K562 (cell line): Measurements from ENCODE around the gene GART. TPM values are rescaled to one million over a fixed set of nuclear protein-coding genes. Genes with fewer than 3 reads are reported as not detected.
A peak's percentile ranks its signal among the peaks of the same experiment; 100 is the strongest.

ENCODE experiments used
- ATAC-seq: fragments of 200-7000 bp; cut with Tn5 transposase; 3 replicates; pipeline ENCODE4 v1.9.1; 2020; ENCODE audit warnings: moderate library complexity
- BruUV-seq: library from RNA; stranded (reverse); fragments of 400-500 nt; replicated peaks from 2 replicates; lab custom pipeline; 2021; lab: Mats Ljungman, UMichigan
- CTCF ChIA-PET: fragments of 300-600 bp; formaldehyde crosslinking; extraction: SDS; loops from one replicate; lab custom pipeline; 2021; ENCODE audit warnings: low intra/inter-chr PET ratio; lab: Yijun Ruan, JAX
- POLR2A ChIA-PET: fragments of 300-600, 350-650 bp; sonication (Branson Sonifier 250); formaldehyde crosslinking; extraction: SDS; loops from one replicate; lab custom pipeline; 2021; ENCODE audit warnings: antibody characterized with exemption, inconsistent platforms; lab: Yijun Ruan, JAX
- DNase-seq, 4 experiments: peaks; one replicate each; pipeline versions ENCODE4 v3.0.0 to v3.0.0-alpha.2; 2011 to 2018; ENCODE audit warnings: low spot score in 3 of 4, mixed read lengths in 3 of 4; ENCODE audit errors: extremely low read depth in 1 of 4
- FAIRE-seq: peaks from 2 replicates; lab custom pipeline; 2011; peaks lifted over from hg19 to GRCh38; lab: Jason Lieb, UNC
- H2AFZ ChIP-seq: 2 replicates; pipeline ENCODE4 v1.6.0; 2011; ENCODE audit warnings: low read depth, low read length, control low read depth, inconsistent platforms
- H3K27ac ChIP-seq: fragments of 200-600 bp; 3 replicates; pipeline ENCODE4 v1.8.0; 2011; ENCODE audit warnings: low read depth, mild to moderate bottlenecking, control low read depth, inconsistent platforms, low read length, moderate library complexity, mixed read lengths; ENCODE audit errors: extremely low read depth
- H3K27me3 ChIP-seq, 2 experiments: fragments of 300-600 bp in 1 of 2; 2 replicates in 1 of 2; 3 replicates in 1 of 2; pipeline versions ENCODE4 v1.6.0 to v1.8.0; 2011; ENCODE audit warnings: inconsistent platforms in 2 of 2, low read length in 2 of 2, mild to moderate bottlenecking in 1 of 2, mixed read lengths in 1 of 2, moderate library complexity in 1 of 2; ENCODE audit not compliant: control insufficient read depth in 2 of 2, insufficient read depth in 2 of 2
- H3K36me3 ChIP-seq: fragments of 300-600 bp; 3 replicates; pipeline ENCODE4 v1.8.0; 2011; ENCODE audit warnings: mild to moderate bottlenecking, low read length, inconsistent platforms; ENCODE audit not compliant: control insufficient read depth, insufficient read depth
- H3K4me1 ChIP-seq, 2 experiments: fragments of 200-600 bp in 1 of 2; replicated peaks in 1 of 2; 2 replicates in 1 of 2; 3 replicates in 1 of 2; pipeline versions ENCODE4 v1.5.1 to v1.8.0; 2011; ENCODE audit warnings: inconsistent platforms in 2 of 2, low read length in 2 of 2, mild to moderate bottlenecking in 1 of 2, mixed read lengths in 1 of 2, moderate library complexity in 1 of 2; ENCODE audit not compliant: control insufficient read depth in 2 of 2, insufficient read depth in 2 of 2
- H3K4me2 ChIP-seq: 2 replicates; pipeline ENCODE4 v1.6.1; 2011; ENCODE audit warnings: low read length, control low read depth, inconsistent platforms, mixed read lengths; ENCODE audit not compliant: insufficient read depth
- H3K4me3 ChIP-seq: fragments of 200-600 bp; sonication (generic), shearing (Covaris generic); 2 replicates; pipeline ENCODE4 v1.5.1; 2016; ENCODE audit warnings: control low read depth, inconsistent platforms
- H3K79me2 ChIP-seq: fragments of 200-600 bp; 3 replicates; pipeline ENCODE4 v1.8.0; 2011; ENCODE audit warnings: low read length, inconsistent platforms; ENCODE audit not compliant: control insufficient read depth, insufficient read depth
- H3K9ac ChIP-seq, 2 experiments: 2 replicates each; pipeline versions ENCODE4 v1.6.0 to v1.6.1; 2011; ENCODE audit warnings: low read depth in 2 of 2, low read length in 2 of 2, control low read depth in 1 of 2, inconsistent platforms in 1 of 2, mild to moderate bottlenecking in 1 of 2, mixed read lengths in 1 of 2; ENCODE audit not compliant: insufficient read depth in 1 of 2
- H3K9me1 ChIP-seq: one replicate; pipeline ENCODE4 v1.6.0; 2011; ENCODE audit warnings: inconsistent platforms, mild to moderate bottlenecking, low read length, moderate library complexity; ENCODE audit not compliant: control insufficient read depth, insufficient read depth
- H3K9me3 ChIP-seq: replicated peaks from 2 replicates; pipeline ENCODE4 v1.5.1; 2011; ENCODE audit warnings: low read depth, low read length, inconsistent platforms; ENCODE audit not compliant: control insufficient read depth, insufficient read depth
- H4K20me1 ChIP-seq: replicated peaks from 2 replicates; pipeline ENCODE4 v1.6.1; 2011; ENCODE audit warnings: low read length, inconsistent platforms, mixed read lengths; ENCODE audit not compliant: control insufficient read depth, insufficient read depth
- ARID3B ChIP-seq: fragments of 250-450 bp; sonication (Bioruptor Pico); IDR thresholded peaks from 2 replicates; pipeline ENCODE4 v1.4.0; 2020; ENCODE audit warnings: borderline replicate concordance
- BCL6 ChIP-seq: fragments of 250-450 bp; sonication (Bioruptor Pico); IDR thresholded peaks from 2 replicates; pipeline ENCODE4 v1.4.0; 2020
- CBX5 ChIP-seq: IDR thresholded peaks from 2 replicates; pipeline ENCODE4 v1.6.1; 2014; ENCODE audit warnings: low read depth, borderline replicate concordance
- ETS2 ChIP-seq: IDR thresholded peaks from 2 replicates; pipeline ENCODE4 v1.6.1; 2016; ENCODE audit warnings: borderline replicate concordance, missing genetic modification characterization, mild to moderate bottlenecking, moderate library complexity, missing compliant biosample characterization; ENCODE audit not compliant: poor library complexity, severe bottlenecking
- FOXA3 ChIP-seq, 2 experiments: fragments of 450-650 bp in 1 of 2; sonication (generic) in 1 of 2; formaldehyde crosslinking; IDR thresholded peaks in 1 of 2; conservative IDR thresholded peaks in 1 of 2; 2 replicates each; pipeline versions ENCODE4 v1.4.0 to v1.8.0; 2020 to 2022; ENCODE audit warnings: mild to moderate bottlenecking in 2 of 2, missing genetic modification reagents in 1 of 2
- FOXJ2 ChIP-seq: fragments of 200-800 bp; sonication (Bioruptor generic); IDR thresholded peaks from 2 replicates; pipeline ENCODE4 v1.6.1; 2016; ENCODE audit warnings: missing genetic modification characterization, missing compliant biosample characterization
- FOXK2 ChIP-seq, 2 experiments: fragments of 450-650 bp; IDR thresholded peaks in 1 of 2; conservative IDR thresholded peaks in 1 of 2; 2 replicates each; pipeline ENCODE4 v1.6.1; 2016; ENCODE audit warnings: low read depth in 2 of 2, mild to moderate bottlenecking in 1 of 2
- GATA2 ChIP-seq: sonication (generic); formaldehyde crosslinking; IDR thresholded peaks from 2 replicates; pipeline ENCODE4 v1.4.0; 2020; ENCODE audit warnings: mild to moderate bottlenecking, missing genetic modification reagents
- ILK ChIP-seq: fragments of 450-650 bp; IDR thresholded peaks from 2 replicates; pipeline ENCODE4 v1.6.1; 2016; ENCODE audit warnings: missing genetic modification characterization, low read depth, mild to moderate bottlenecking, missing compliant biosample characterization, moderate library complexity, borderline replicate concordance
- JUND ChIP-seq, 2 experiments: IDR thresholded peaks; 2 replicates in 1 of 2; 3 replicates in 1 of 2; pipeline ENCODE4 v1.6.1; 2011; ENCODE audit warnings: borderline replicate concordance in 2 of 2, low read depth in 2 of 2, low read length in 2 of 2, improper control_type of control experiment in 1 of 2, missing biosample characterization in 1 of 2, missing genetic modification characterization in 1 of 2, missing genetic modification reagents in 1 of 2
- MEIS2 ChIP-seq: fragments of 450-650 bp; IDR thresholded peaks from 2 replicates; pipeline ENCODE4 v1.6.1; 2014; ENCODE audit warnings: mild to moderate bottlenecking; ENCODE audit not compliant: partially characterized antibody
- RNF2 ChIP-seq: sonication (generic); IDR thresholded peaks from 2 replicates; pipeline ENCODE4 v1.6.1; 2016
- SOX6 ChIP-seq: fragments of 450-650 bp; IDR thresholded peaks from 2 replicates; pipeline ENCODE4 v1.6.1; 2014; ENCODE audit warnings: mild to moderate bottlenecking
- SRSF1 ChIP-seq: fragments of 200-400 bp; formaldehyde crosslinking; IDR thresholded peaks from 2 replicates; pipeline ENCODE4 v1.6.1; 2017; ENCODE audit warnings: mild to moderate bottlenecking, low read depth, low read length, moderate library complexity
- TCF3 ChIP-seq: sonication (generic); formaldehyde crosslinking; IDR thresholded peaks from 2 replicates; pipeline ENCODE4 v1.4.0; 2020; ENCODE audit warnings: mild to moderate bottlenecking, missing genetic modification reagents
- ZNF592 ChIP-seq: fragments of 450-650 bp; IDR thresholded peaks from 2 replicates; pipeline ENCODE4 v1.6.1; 2017; ENCODE audit warnings: antibody characterized with exemption, mild to moderate bottlenecking
- WGBS: fragments of 100-300 bp; shearing (Covaris generic); methylation state at CpG from one replicate; pipeline ENCODE4 v1.1.6; 2016; ENCODE audit warnings: low coverage, mixed read lengths; ENCODE audit not compliant: insufficient coverage; ENCODE audit errors: missing lambda C conversion rate; 5-methylcytosine and 5-hydroxymethylcytosine counted together
- in situ Hi-C: fragments of 300-500 bp; cut with MboI; formaldehyde crosslinking; loops from 4 replicates; pipeline ENCODE4 v1.15.0; 2018; ENCODE audit warnings: inconsistent platforms, mixed read lengths
- intact Hi-C: fragments of 100-400 bp; cut with micrococcal nuclease; formaldehyde crosslinking; loops from 2 replicates; pipeline ENCODE4 v1.14.2; 2022
- polyA plus RNA-seq, 8 experiments: library from polyadenylated mRNA; depleted of rRNA in 4 of 8; stranded (reverse) in 5 of 8; unstranded in 3 of 8; fragments of >200 nt; fragmentation: Nextera tagmentation in 2 of 8; fragmentation: Illumina TruSeq in 1 of 8; extraction: Ambion mirVana in 2 of 8; extraction: Trizol in 1 of 8; gene quantifications; 2 replicates each; pipeline versions ENCODE4 v1.2.1 to v1.2.3, GENCODE V29; 2011 to 2014; ENCODE audit warnings: inconsistent platforms in 1 of 8, missing spikeins in 1 of 8
- total RNA-seq, 7 experiments: library from RNA; depleted of rRNA in 6 of 7; stranded (reverse); fragments of >200 nt in 6 of 7; fragmentation: Illumina TruSeq in 2 of 7; extraction: Trizol in 2 of 7; gene quantifications; 2 replicates each; pipeline versions ENCODE4 v1.2.1 to v1.2.3, GENCODE V29; 2011 to 2021; ENCODE audit warnings: low replicate concordance in 1 of 7

GART gene
- total and polyA plus RNA-seq, 9 of the 15 experiments (the other 6 are each of a cell fraction or from before 2014, with no cell fraction given): 141 to 429 (median 349) TPM

GRCh38 chr21:33510826-33511225 is 31.1 kb downstream of the GART start:
- FAIRE-seq: peak; percentile 66
- ATAC-seq: peak; percentile 71
- TF ChIP-seq FOXA3 (CRISPR knock-in tag; conservative IDR thresholded peaks at IDR 0.05 in 1 of 2, IDR thresholded peaks at IDR 0.05 in 1 of 2) (peak in 1 of 2 experiments; percentile 18; a peak in 1 of 4 replicates), FOXJ2 (tag) (peak; percentile 78; the same call in 1 of the 2 replicates), RNF2 (no peak), CBX5 (no peak), FOXK2 (conservative IDR thresholded peaks at IDR 0.05 in 1 of 2, IDR thresholded peaks at IDR 0.05 in 1 of 2; ENCODE audit: low read depth in 2 of 2) (peak in 1 of 2 experiments; percentile 60; a peak in 1 of 4 replicates), SRSF1 (no peak), TCF3 (CRISPR knock-in tag) (peak; percentile 92), ZNF592 (0 out of 2 replicates have a peak, but pooled peaks have one; percentile 21), ILK (tag) (no peak), JUND (IDR thresholded peaks at IDR 0.05; ENCODE audit: borderline replicate concordance, low read depth, low read length) (peak; percentile 24; the same call in 1 of the 2 replicates), JUND (tag; IDR thresholded peaks at IDR 0.05; ENCODE audit: borderline replicate concordance, low read depth, low read length) (peak; percentile 30; the same call in 1 of the 3 replicates), ARID3B (no peak), GATA2 (CRISPR knock-in tag) (peak; percentile 59; the same call in 1 of the 2 replicates), SOX6 (peak; percentile 61), ETS2 (tag) (no peak), MEIS2 (peak; percentile 44), BCL6 (CRISPR knock-in tag) (no peak)

More at GRCh38 chr21:33510826-33511225, 31.1 kb downstream of the GART start:
- DNase-seq: peak; percentile 60 to 81 (median 64)
- Histone ChIP-seq H3K27me3 (no peaks in the 10 kb centered on the region), H3K9ac (peak overlapping the region in 1 of 2 experiments; percentile 10; a peak in 1 of 4 replicates), H3K4me3 (no peak overlapping the region), H4K20me1 (no peaks in the 10 kb centered on the region), H3K4me2 (peak overlapping the region; percentile 48; the same call in 1 of the 2 replicates), H3K27ac (0 out of 3 replicates have a peak overlapping the region, but pooled peaks have one; percentile 31), H2AFZ (no peak overlapping the region), H3K4me1 (peaks cover 0 to 10% of the 10 kb centered on the region in 2 experiments; a peak in 3 of 5 replicates), H3K9me3 (no peaks in the 10 kb centered on the region), H3K36me3 (peaks cover 96% of the 10 kb centered on the region), H3K9me1 (no peaks in the 10 kb centered on the region), H3K79me2 (no peaks in the 10 kb centered on the region; the same call in 2 of the 3 replicates)
- intact Hi-C loops: no loop called here
- CTCF ChIA-PET: no interaction called here
- WGBS: 47% methylated on average over 8 of the region's 8 CpGs
- POLR2A ChIA-PET: interaction anchor here (1.0 kb wide), 2 partner anchors 18 to 41 kb away, joined by 3 read pairs; no protein-coding TSS in a partner anchor
- in situ Hi-C loops: no loop called here
- BruUV-seq: no TSS peak
